HFFc6 (cell line): ENCODE data around the gene ITGB5. TPM values are rescaled to one million over a fixed set of nuclear protein-coding genes. Genes with fewer than 3 reads are reported as not detected.

Experiments used
- DNase-seq: peaks from one replicate; pipeline ENCODE4 v3.0.0-alpha.2; 2018
- H3K27ac Mint-ChIP-seq: 2 replicates; pipeline ENCODE4 v1.8.0; 2020; ENCODE audit warnings: mild to moderate bottlenecking, mixed read lengths
- H3K27me3 Mint-ChIP-seq: 2 replicates; pipeline ENCODE4 v1.8.0; 2021; ENCODE audit warnings: mild to moderate bottlenecking, moderate library complexity, mixed read lengths; ENCODE audit not compliant: insufficient read depth
- H3K36me3 Mint-ChIP-seq: 2 replicates; pipeline ENCODE4 v1.8.0; 2021; ENCODE audit warnings: low read depth, mixed read lengths
- H3K4me1 Mint-ChIP-seq: 2 replicates; pipeline ENCODE4 v1.8.0; 2020; ENCODE audit warnings: low read depth, mixed read lengths
- H3K4me3 Mint-ChIP-seq: 2 replicates; pipeline ENCODE4 v1.8.0; 2020; ENCODE audit warnings: mild to moderate bottlenecking, moderate library complexity, mixed read lengths
- H3K9me3 Mint-ChIP-seq: 2 replicates; pipeline ENCODE4 v1.8.0; 2020; ENCODE audit warnings: mild to moderate bottlenecking, mixed read lengths
- total RNA-seq, 6 experiments: library from RNA; stranded (reverse); fragmentation: NEBNext Ultra II Directional; extraction: Animal tissue kit (Norgen Biotek cat#: 25700); gene quantifications; 2 replicates in 1 of 6; 3 replicates in 5 of 6; pipeline ENCODE4 v1.2.3, GENCODE V29; 2021
- TF ChIP-seq, protein P1 (sequence below): fragments of 200-600 bp; sonication (generic); IDR thresholded peaks from 2 replicates; pipeline ENCODE4 v1.5.0; 2021; ENCODE audit warnings: antibody characterized with exemption, mild to moderate bottlenecking

The ITGB5 gene
- total RNA-seq, 6 experiments from 2014 or later = 203 to 332 (median 220) TPM

DNA sequence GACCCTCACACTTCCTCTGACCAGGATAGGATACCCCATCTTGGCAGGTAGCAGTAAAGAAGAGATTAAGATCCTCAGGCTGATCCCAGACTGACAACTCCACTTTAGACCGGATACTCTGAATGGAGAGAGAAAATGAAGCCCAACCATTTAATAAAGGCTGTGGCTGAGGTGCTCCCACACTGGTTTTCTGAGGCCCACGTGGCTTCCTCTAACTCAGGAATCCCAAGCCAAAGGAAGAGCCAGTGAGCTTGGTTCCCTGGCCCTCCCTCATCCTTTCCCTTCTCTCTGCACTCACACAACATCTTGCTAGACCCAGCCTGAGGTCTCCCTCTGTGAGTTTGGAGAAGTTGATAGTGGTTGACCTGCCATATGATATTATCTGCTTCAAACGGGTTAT, 78.1 kb downstream of the ITGB5 start:
- peaks cover 21% of the 10 kb centered on the region for H3K36me3 Mint-ChIP-seq
- no peaks in the 10 kb centered on the region for H3K9me3 Mint-ChIP-seq
- H3K4me1 Mint-ChIP-seq = peaks cover 47% of the 10 kb centered on the region
- H3K4me3 Mint-ChIP-seq = no peak overlapping the region
- H3K27ac Mint-ChIP-seq = no peak overlapping the region
- peaks cover 7% of the 10 kb centered on the region for H3K27me3 Mint-ChIP-seq
- DNase-seq = no peak
- TF ChIP-seq, protein P1, sequence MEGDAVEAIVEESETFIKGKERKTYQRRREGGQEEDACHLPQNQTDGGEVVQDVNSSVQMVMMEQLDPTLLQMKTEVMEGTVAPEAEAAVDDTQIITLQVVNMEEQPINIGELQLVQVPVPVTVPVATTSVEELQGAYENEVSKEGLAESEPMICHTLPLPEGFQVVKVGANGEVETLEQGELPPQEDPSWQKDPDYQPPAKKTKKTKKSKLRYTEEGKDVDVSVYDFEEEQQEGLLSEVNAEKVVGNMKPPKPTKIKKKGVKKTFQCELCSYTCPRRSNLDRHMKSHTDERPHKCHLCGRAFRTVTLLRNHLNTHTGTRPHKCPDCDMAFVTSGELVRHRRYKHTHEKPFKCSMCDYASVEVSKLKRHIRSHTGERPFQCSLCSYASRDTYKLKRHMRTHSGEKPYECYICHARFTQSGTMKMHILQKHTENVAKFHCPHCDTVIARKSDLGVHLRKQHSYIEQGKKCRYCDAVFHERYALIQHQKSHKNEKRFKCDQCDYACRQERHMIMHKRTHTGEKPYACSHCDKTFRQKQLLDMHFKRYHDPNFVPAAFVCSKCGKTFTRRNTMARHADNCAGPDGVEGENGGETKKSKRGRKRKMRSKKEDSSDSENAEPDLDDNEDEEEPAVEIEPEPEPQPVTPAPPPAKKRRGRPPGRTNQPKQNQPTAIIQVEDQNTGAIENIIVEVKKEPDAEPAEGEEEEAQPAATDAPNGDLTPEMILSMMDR = no peak

DNA sequence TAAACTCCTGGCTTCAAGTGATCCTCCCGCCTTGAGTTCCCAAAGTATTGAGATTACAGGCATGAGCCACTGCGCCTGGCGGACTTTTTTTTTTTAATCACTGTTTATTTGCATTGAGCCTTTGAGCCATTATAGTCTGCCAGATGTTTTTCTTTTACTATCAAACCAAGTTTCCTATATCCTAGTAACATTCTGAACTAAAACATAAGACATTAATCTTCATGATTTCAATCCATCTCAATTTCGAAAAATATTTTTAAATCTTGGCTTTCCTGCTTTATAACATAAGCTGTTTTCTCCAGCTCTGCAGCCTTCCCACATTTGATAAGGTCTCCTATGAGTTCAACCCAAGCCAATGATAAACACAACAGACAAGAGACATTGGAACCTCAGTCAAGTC, 81.5 kb downstream of the ITGB5 start:
- no peak for DNase-seq
- Mint-ChIP-seq H3K4me3 (no peak overlapping the region), H3K27ac (no peak overlapping the region), H3K36me3 (peaks cover 20% of the 10 kb centered on the region), H3K4me1 (peaks cover 16% of the 10 kb centered on the region), H3K9me3 (no peaks in the 10 kb centered on the region), H3K27me3 (peaks cover 5% of the 10 kb centered on the region)
- TF ChIP-seq, protein P1 = no peak

DNA sequence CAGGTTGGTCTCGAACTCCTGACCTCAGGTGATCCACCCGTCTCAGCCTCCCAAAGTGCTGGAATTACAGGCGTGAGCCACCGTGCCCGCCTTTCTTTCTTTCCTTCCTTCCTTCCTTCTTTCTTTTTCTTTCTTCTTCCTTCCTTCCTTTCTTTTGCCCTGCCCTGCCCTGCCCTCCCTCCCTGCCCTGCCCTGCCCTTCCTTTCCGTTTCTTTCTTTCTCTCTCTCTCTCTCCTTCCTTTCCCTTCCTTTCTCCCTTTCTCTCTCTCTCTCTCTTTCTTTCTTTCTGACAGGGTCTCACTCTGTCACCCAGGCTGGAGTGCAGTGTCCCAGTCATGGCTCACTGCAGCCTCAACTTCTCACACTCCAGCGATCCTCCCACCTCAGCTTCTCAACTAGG, 82.3 kb downstream of the ITGB5 start:
- peaks cover 20% of the 10 kb centered on the region for H3K36me3 Mint-ChIP-seq
- peaks cover 5% of the 10 kb centered on the region for H3K27me3 Mint-ChIP-seq
- no peak overlapping the region for H3K27ac Mint-ChIP-seq
- DNase-seq = no peak
- no peaks in the 10 kb centered on the region for H3K9me3 Mint-ChIP-seq
- no peak overlapping the region; the same call in 1 of the 2 replicates for H3K4me3 Mint-ChIP-seq
- TF ChIP-seq, protein P1 = no peak
- peaks cover 16% of the 10 kb centered on the region for H3K4me1 Mint-ChIP-seq

DNA sequence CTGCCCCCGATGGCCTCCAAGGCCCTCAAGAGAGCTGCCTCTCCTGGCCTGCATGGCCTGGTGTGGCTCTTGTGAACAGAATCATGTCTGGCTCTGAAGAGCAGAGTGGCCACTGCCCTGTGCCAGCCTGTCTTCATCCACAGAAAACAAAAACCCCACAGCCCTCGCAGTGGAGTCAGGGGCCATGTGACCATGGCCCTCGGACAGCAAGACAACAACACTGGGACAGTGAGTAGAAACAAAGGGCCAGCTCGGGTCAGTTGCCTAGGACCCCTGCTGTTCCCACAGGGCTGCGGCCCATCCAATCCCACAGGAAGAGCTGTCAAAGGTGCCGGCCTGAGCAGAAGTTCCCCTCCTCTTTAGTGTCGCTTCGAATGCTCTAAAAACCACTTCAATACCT, 84.5 kb downstream of the ITGB5 start:
- no peak overlapping the region for H3K4me3 Mint-ChIP-seq
- peaks cover 3% of the 10 kb centered on the region for H3K4me1 Mint-ChIP-seq
- TF ChIP-seq, protein P1 = no peak
- DNase-seq = no peak
- no peaks in the 10 kb centered on the region for H3K9me3 Mint-ChIP-seq
- no peak overlapping the region for H3K27ac Mint-ChIP-seq
- peaks cover 5% of the 10 kb centered on the region for H3K27me3 Mint-ChIP-seq
- H3K36me3 Mint-ChIP-seq = peaks cover 4% of the 10 kb centered on the region; the same call in 1 of the 2 replicates

DNA sequence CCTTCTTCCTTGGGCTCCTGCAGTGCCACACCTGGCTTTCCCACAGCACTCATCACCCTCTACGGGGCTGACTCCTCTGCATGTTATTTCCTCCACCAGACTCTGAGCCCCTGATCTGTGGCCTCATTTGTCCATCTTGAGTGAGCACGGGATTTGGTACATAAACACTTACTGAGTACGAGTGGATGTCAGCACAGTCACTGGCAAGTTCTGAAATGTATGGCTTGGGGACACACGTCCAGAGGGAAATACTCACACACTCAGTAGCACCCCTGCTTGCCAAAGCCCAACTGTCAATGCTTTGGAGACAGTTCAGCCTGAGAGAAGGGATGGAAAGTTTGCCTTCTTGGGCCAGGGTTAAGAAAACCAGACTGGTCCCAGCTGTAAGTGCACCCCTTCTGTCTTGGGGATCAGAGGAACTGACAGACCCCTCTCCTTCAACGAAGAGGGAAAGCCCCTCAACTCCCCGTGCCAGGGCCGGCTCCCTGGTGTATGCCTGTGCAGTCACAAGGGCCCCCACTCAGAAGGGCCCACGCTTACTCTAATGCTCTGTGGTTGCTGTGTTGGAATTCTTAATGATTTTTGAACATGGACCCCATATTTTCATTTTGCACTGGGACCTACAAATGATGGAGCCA, 85.0 kb downstream of the ITGB5 start:
- no peak for DNase-seq
- Mint-ChIP-seq H3K36me3 (peaks cover 4% of the 10 kb centered on the region; the same call in 1 of the 2 replicates), H3K4me1 (no peaks in the 10 kb centered on the region), H3K27ac (no peak overlapping the region), H3K4me3 (no peak overlapping the region), H3K9me3 (no peaks in the 10 kb centered on the region), H3K27me3 (peaks cover 5% of the 10 kb centered on the region)
- TF ChIP-seq, protein P1 = no peak
